ENCODE results near the gene INSRR.

- TF ChIP-seq TAF1 (IDR thresholded peaks at IDR 0.05; ENCODE audit: borderline replicate concordance, insufficient read depth, low read length) (no peak), REST (IDR thresholded peaks at IDR 0.05; ENCODE audit: insufficient read depth in 1 of 2, low read depth in 2 of 2, low read length in 2 of 2) (no peak), POLR2AphosphoS5 (IDR thresholded peaks at IDR 0.05; ENCODE audit: low read depth, low read length) (no peak), SIN3A (IDR thresholded peaks at IDR 0.05; ENCODE audit: borderline replicate concordance, insufficient read depth, low read length) (no peak)
Observed at GRCh38 chr1:156807627-156808026, 51.3 kb downstream of the INSRR start.

All from PFSK-1 (cell line).